Neural cell (in vitro differentiated cells): ENCODE measurements around the gene SCUBE2. TPM values are rescaled to one million over a fixed set of nuclear protein-coding genes. Genes with fewer than 3 reads are reported as not detected.

Source experiments
- H2AFZ ChIP-seq: fragments of 200-600, 300-800 bp; sonication (generic), shearing (Covaris generic); 2 replicates; pipeline ENCODE4 v1.6.0; 2014; ENCODE audit warnings: low read depth, mild to moderate bottlenecking, antibody characterized with exemption, low read length, moderate library complexity
- H3F3A ChIP-seq: fragments of 200-600 bp; shearing (Covaris generic); 2 replicates; pipeline ENCODE4 v1.6.1; 2016; ENCODE audit warnings: mild to moderate bottlenecking, moderate library complexity, mixed read lengths, antibody characterized with exemption, low read length; ENCODE audit not compliant: insufficient read depth, poor library complexity, severe bottlenecking
- H3K27ac ChIP-seq: fragments of 200-600, 300-800 bp; sonication (generic), shearing (Covaris generic); 2 replicates; pipeline ENCODE4 v1.5.1; 2014; ENCODE audit warnings: mild to moderate bottlenecking, low read length, moderate library complexity
- H3K27me3 ChIP-seq: fragments of 300-800, 200-600 bp; sonication (generic), shearing (Covaris generic); 2 replicates; pipeline ENCODE4 v1.6.0; 2014; ENCODE audit warnings: mild to moderate bottlenecking, low read depth, low read length, moderate library complexity; ENCODE audit not compliant: insufficient read depth
- H3K36me3 ChIP-seq: fragments of 300-800, 200-600 bp; sonication (generic), shearing (Covaris generic); 2 replicates; pipeline ENCODE4 v1.5.1; 2014; ENCODE audit warnings: mild to moderate bottlenecking, antibody characterized with exemption, low read length, moderate library complexity; ENCODE audit not compliant: insufficient read depth
- H3K4me2 ChIP-seq: fragments of 300-800, 200-600 bp; sonication (generic), shearing (Covaris generic); 2 replicates; pipeline ENCODE4 v1.6.0; 2014; ENCODE audit warnings: mild to moderate bottlenecking, low read length
- H3K4me3 ChIP-seq: fragments of 300-800, 200-600 bp; sonication (generic), shearing (Covaris generic); 2 replicates; pipeline ENCODE4 v1.5.1; 2014; ENCODE audit warnings: mild to moderate bottlenecking, low read length, moderate library complexity
- H3K79me2 ChIP-seq: fragments of 200-600 bp; shearing (Covaris generic); replicated peaks from 2 replicates; pipeline ENCODE4 v1.6.0; 2014; ENCODE audit warnings: mild to moderate bottlenecking, low read length, moderate library complexity; ENCODE audit not compliant: insufficient read depth
- H3K9ac ChIP-seq: fragments of 300-800, 200-600 bp; sonication (generic), shearing (Covaris generic); 2 replicates; pipeline ENCODE4 v1.6.1; 2016; ENCODE audit warnings: mild to moderate bottlenecking, low read length, mixed read lengths
- H3K9me2 ChIP-seq: fragments of 200-600 bp; shearing (Covaris generic); 2 replicates; pipeline ENCODE4 v1.6.1; 2016; ENCODE audit warnings: mild to moderate bottlenecking, low read length, mixed read lengths; ENCODE audit not compliant: insufficient read depth
- H3K9me3 ChIP-seq: fragments of 200-600, 300-800 bp; sonication (generic), shearing (Covaris generic); 2 replicates; pipeline ENCODE4 v1.6.1; 2016; ENCODE audit warnings: mild to moderate bottlenecking, mixed run types, low read length, moderate library complexity, mixed read lengths
- H4K20me1 ChIP-seq: fragments of 200-600 bp; shearing (Covaris generic); 2 replicates; pipeline ENCODE4 v1.6.1; 2016; ENCODE audit warnings: mild to moderate bottlenecking, mixed run types; ENCODE audit not compliant: insufficient read depth
- EP300 ChIP-seq: fragments of 450-650 bp; conservative IDR thresholded peaks from 2 replicates; pipeline ENCODE4 v1.6.1; 2014; ENCODE audit warnings: antibody characterized with exemption, mild to moderate bottlenecking, moderate library complexity; ENCODE audit not compliant: poor library complexity, severe bottlenecking
- EZH2 ChIP-seq: fragments of 200-600, 300-800 bp; shearing (Covaris generic), sonication (generic); IDR thresholded peaks from 2 replicates; pipeline ENCODE4 v1.6.1; 2014; ENCODE audit warnings: antibody characterized with exemption, low read length, borderline replicate concordance, mild to moderate bottlenecking; ENCODE audit not compliant: insufficient read depth, poor library complexity, severe bottlenecking
- MXI1 ChIP-seq: fragments of 450-650 bp; conservative IDR thresholded peaks from 2 replicates; pipeline ENCODE4 v1.6.1; 2014; ENCODE audit warnings: antibody characterized with exemption, mild to moderate bottlenecking; ENCODE audit not compliant: poor library complexity, severe bottlenecking
- POLR2AphosphoS5 ChIP-seq: IDR thresholded peaks from 2 replicates; pipeline ENCODE4 v1.6.1; 2012
- RAD21 ChIP-seq: fragments of 450-650 bp; conservative IDR thresholded peaks from 2 replicates; pipeline ENCODE4 v1.6.1; 2014; ENCODE audit warnings: antibody characterized with exemption, mild to moderate bottlenecking, moderate library complexity
- SMC3 ChIP-seq: fragments of 450-650 bp; conservative IDR thresholded peaks from 2 replicates; pipeline ENCODE4 v1.6.1; 2014; ENCODE audit warnings: antibody characterized with exemption, mild to moderate bottlenecking, moderate library complexity; ENCODE audit not compliant: poor library complexity
- TAF1 ChIP-seq: IDR thresholded peaks from 2 replicates; pipeline ENCODE4 v1.6.1; 2012; ENCODE audit warnings: low read depth
- polyA plus RNA-seq: library from polyadenylated mRNA; depleted of rRNA; stranded (reverse); fragments of >200 nt; gene quantifications from 2 replicates; pipeline ENCODE4 v1.2.3, GENCODE V29; 2014
- TF ChIP-seq, protein P1 (sequence below): IDR thresholded peaks from 2 replicates; pipeline ENCODE4 v1.6.1; 2012; ENCODE audit warnings: borderline replicate concordance
- TF ChIP-seq, protein P2 (sequence below): fragments of 450-650 bp; IDR thresholded peaks from 2 replicates; pipeline ENCODE4 v1.5.1; 2014; ENCODE audit warnings: antibody characterized with exemption, mild to moderate bottlenecking, moderate library complexity; ENCODE audit not compliant: poor library complexity, severe bottlenecking

The SCUBE2 gene
- polyA plus RNA-seq, 1 donor from 2014 or later = 2.6 TPM

DNA sequence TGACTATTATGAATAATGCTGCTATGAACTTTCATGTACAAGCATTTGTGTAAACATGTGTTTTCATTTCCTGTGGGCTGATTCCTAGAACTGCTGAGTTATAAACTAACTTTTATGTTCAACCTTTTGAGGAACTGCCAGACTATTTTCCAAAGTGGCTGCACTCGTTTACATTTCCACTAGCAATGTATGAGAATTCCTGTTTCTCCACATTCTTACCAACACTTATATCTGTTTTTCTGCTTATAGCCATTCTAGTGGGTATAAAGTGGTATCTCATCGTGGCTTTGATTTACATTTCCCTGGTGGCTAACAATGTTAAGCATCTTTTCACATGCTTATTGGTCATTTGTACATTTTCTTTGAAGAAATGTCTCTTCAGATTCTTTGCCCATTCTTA is 35.2 kb upstream of the SCUBE2 start:
- Histone ChIP-seq H3K9me2 (no peaks in the 10 kb centered on the region), H3K9ac (no peak overlapping the region)
- TF ChIP-seq EP300 (no peak), EZH2 (no peak), MXI1 (no peak), POLR2AphosphoS5 (no peak), SMC3 (no peak), RAD21 (no peak), TAF1 (no peak)
- TF ChIP-seq, protein P1, sequence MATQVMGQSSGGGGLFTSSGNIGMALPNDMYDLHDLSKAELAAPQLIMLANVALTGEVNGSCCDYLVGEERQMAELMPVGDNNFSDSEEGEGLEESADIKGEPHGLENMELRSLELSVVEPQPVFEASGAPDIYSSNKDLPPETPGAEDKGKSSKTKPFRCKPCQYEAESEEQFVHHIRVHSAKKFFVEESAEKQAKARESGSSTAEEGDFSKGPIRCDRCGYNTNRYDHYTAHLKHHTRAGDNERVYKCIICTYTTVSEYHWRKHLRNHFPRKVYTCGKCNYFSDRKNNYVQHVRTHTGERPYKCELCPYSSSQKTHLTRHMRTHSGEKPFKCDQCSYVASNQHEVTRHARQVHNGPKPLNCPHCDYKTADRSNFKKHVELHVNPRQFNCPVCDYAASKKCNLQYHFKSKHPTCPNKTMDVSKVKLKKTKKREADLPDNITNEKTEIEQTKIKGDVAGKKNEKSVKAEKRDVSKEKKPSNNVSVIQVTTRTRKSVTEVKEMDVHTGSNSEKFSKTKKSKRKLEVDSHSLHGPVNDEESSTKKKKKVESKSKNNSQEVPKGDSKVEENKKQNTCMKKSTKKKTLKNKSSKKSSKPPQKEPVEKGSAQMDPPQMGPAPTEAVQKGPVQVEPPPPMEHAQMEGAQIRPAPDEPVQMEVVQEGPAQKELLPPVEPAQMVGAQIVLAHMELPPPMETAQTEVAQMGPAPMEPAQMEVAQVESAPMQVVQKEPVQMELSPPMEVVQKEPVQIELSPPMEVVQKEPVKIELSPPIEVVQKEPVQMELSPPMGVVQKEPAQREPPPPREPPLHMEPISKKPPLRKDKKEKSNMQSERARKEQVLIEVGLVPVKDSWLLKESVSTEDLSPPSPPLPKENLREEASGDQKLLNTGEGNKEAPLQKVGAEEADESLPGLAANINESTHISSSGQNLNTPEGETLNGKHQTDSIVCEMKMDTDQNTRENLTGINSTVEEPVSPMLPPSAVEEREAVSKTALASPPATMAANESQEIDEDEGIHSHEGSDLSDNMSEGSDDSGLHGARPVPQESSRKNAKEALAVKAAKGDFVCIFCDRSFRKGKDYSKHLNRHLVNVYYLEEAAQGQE = no peak
- TF ChIP-seq, protein P2, sequence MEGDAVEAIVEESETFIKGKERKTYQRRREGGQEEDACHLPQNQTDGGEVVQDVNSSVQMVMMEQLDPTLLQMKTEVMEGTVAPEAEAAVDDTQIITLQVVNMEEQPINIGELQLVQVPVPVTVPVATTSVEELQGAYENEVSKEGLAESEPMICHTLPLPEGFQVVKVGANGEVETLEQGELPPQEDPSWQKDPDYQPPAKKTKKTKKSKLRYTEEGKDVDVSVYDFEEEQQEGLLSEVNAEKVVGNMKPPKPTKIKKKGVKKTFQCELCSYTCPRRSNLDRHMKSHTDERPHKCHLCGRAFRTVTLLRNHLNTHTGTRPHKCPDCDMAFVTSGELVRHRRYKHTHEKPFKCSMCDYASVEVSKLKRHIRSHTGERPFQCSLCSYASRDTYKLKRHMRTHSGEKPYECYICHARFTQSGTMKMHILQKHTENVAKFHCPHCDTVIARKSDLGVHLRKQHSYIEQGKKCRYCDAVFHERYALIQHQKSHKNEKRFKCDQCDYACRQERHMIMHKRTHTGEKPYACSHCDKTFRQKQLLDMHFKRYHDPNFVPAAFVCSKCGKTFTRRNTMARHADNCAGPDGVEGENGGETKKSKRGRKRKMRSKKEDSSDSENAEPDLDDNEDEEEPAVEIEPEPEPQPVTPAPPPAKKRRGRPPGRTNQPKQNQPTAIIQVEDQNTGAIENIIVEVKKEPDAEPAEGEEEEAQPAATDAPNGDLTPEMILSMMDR = no peak

DNA sequence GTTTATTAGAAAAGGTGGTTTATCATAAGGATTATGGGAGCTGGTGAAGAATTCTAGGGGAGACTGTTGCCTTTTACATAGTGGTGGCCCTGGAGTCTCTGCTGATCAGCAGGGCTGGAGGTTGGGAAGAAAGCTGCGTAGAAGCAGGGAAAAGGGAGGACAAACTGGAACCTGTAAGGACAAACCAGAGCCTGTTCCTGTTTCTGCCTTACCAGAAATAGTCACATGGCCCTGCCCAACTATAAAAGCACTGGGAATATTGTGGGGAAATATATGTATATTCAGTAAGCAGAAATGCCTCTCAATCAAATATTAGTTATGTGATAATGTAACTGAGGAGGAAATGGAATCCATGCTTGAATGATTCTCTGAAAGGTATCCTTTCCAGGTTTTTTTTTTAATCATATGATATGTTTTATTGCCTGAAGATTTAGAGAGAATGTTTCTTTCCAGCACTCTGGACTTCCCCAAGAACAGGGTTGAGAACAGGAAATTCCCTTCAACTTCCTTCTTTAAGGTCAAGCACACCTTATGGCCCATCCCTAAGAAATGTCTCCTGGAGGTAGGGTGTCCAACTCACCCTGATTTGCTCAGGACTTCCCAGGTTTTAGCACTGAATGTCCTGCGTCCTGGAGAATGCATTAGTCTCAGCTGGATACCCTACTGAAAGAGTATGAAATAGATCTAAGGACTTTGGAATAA is 33.9 kb upstream of the SCUBE2 start:
- Histone ChIP-seq H3K9me3 (no peaks in the 10 kb centered on the region), H3K27me3 (no peaks in the 10 kb centered on the region), H3K9ac (no peak overlapping the region), H3F3A (no peaks in the 10 kb centered on the region), H3K4me2 (no peak overlapping the region), H3K9me2 (no peaks in the 10 kb centered on the region), H3K4me3 (no peak overlapping the region), H3K36me3 (no peaks in the 10 kb centered on the region), H3K27ac (no peak overlapping the region), H2AFZ (no peak overlapping the region), H3K79me2 (no peaks in the 10 kb centered on the region), H4K20me1 (no peaks in the 10 kb centered on the region)
- no peak for TF ChIP-seq TAF1
- TF ChIP-seq, protein P2 = no peak
- TF ChIP-seq RAD21 = no peak
- TF ChIP-seq, protein P1 = no peak
- TF ChIP-seq SMC3 = no peak
- TF ChIP-seq EP300 = no peak
- TF ChIP-seq POLR2AphosphoS5 = no peak
- TF ChIP-seq EZH2 = no peak
- TF ChIP-seq MXI1 = no peak

More for the DNA sequence above, 35.2 kb upstream of the SCUBE2 start:
- Histone ChIP-seq H3F3A (no peaks in the 10 kb centered on the region), H3K79me2 (no peaks in the 10 kb centered on the region), H3K4me3 (no peak overlapping the region), H3K27me3 (no peaks in the 10 kb centered on the region), H3K9me3 (no peaks in the 10 kb centered on the region), H2AFZ (no peak overlapping the region), H4K20me1 (no peaks in the 10 kb centered on the region), H3K4me2 (no peak overlapping the region), H3K27ac (no peak overlapping the region), H3K36me3 (no peaks in the 10 kb centered on the region)
